Measurements from ENCODE around the gene TTI1. TPM values are rescaled to one million over a fixed set of nuclear protein-coding genes. Genes with fewer than 3 reads are reported as not detected.
A peak's percentile ranks its signal among the peaks of the same experiment; 100 is the strongest.

Gene TTI1
- 15.1 and 15.7 TPM in 2 replicates for total RNA-seq
- 12.6 and 15.1 TPM in 2 replicates for polyA plus RNA-seq

DNA sequence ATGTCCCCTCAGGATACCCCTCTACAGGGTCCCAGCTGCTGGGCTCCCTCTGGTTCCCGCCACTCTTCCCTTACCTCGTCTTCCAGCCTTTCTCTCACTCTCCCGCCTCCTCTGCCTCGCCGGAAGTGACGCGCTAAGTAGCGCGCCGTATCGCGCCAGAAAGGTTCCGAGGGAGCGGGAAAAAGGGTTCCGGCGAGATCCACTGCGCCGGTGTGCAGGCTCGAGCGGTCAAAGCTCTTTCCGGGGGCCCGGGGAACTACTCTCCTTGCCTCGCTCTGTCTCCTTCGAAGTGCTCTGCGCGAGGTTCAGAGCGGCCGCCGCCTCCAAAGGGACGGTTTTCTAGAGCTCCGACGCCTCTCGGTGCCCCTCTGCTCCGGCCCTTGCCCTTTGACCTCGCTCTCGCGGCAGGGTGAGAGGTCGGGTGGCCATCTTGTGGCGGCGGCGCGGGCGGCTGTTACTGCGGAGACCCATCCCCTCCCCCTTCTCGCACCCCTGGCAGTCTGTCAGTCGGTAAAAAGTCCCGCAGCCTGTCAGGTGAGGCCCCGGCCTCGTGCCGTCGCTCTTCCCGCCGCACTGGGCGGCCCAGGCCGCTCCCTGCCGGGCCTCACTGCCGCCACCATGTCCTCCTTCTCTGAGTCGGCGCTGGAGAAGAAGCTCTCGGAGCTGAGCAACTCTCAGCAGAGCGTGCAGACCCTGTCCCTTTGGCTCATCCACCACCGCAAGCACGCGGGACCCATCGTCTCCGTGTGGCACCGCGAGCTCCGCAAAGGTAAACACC lies at the start of gene TTI1, which contains the start of gene RPRD1B:
Gene TTI1 (minus strand): TSS at position 127 of the 778 bp plus-strand sequence. CDS start 19,640 bp downstream, outside the sequence.
Gene RPRD1B (plus strand): TSS at position 417 of the 778 bp plus-strand sequence. CDS start 202 bp downstream, at position 619.
- Histone ChIP-seq H2AFZ (peak within 1 kb of the TSS; percentile 86), H3K4me2 (peak within 1 kb of the TSS; percentile 88)

DNA sequence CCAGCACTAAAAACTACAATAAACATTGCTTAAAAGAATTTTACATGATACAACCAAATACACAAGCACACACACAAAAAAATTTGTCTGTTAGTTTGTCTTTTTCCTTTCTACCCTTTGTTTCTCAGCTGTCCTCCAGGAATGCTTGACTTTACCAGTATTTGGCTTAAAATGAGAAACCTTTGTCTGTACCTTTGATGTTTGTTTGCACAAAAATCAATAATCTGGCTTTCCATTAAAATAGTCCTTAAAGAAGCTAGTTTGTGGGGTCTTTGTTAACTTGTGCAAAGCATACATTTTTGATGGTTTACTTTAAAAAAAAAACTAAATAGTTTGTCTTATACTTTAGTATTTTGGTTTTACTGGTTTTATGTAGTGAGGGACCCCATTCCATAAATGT lies 49.6 kb upstream of the TTI1 start:
- no peaks in the 10 kb centered on the region for H3K9me3 ChIP-seq (ENCODE audit: low read depth)
- no peaks in the 10 kb centered on the region for H3K27me3 ChIP-seq
- peaks cover 54% of the 10 kb centered on the region for H3K79me2 ChIP-seq
- H3K27ac ChIP-seq: peak overlapping the region; percentile 87
- no peaks in the 10 kb centered on the region for H4K20me1 ChIP-seq (ENCODE audit: insufficient read depth, poor library complexity, severe bottlenecking)
- H2AFZ ChIP-seq: no peak overlapping the region
- no peak for DNase-seq (ENCODE audit: low spot score)
- H3K4me1 ChIP-seq (ENCODE audit: insufficient read depth): peaks cover 23% of the 10 kb centered on the region
- peaks cover 7% of the 10 kb centered on the region for H3K36me3 ChIP-seq (replicated peaks; ENCODE audit: insufficient read depth, low read depth)
- H3K9me2 ChIP-seq (replicated peaks; ENCODE audit: insufficient read depth): no peaks in the 10 kb centered on the region
- no peak overlapping the region for H3K4me2 ChIP-seq
- H3K4me3 ChIP-seq: no peak overlapping the region
- no peak for TF ChIP-seq EZH2phosphoT487 (IDR thresholded peaks at IDR 0.05; ENCODE audit: low read depth, severe bottlenecking, unreplicated experiment)
- TF ChIP-seq, protein P1, sequence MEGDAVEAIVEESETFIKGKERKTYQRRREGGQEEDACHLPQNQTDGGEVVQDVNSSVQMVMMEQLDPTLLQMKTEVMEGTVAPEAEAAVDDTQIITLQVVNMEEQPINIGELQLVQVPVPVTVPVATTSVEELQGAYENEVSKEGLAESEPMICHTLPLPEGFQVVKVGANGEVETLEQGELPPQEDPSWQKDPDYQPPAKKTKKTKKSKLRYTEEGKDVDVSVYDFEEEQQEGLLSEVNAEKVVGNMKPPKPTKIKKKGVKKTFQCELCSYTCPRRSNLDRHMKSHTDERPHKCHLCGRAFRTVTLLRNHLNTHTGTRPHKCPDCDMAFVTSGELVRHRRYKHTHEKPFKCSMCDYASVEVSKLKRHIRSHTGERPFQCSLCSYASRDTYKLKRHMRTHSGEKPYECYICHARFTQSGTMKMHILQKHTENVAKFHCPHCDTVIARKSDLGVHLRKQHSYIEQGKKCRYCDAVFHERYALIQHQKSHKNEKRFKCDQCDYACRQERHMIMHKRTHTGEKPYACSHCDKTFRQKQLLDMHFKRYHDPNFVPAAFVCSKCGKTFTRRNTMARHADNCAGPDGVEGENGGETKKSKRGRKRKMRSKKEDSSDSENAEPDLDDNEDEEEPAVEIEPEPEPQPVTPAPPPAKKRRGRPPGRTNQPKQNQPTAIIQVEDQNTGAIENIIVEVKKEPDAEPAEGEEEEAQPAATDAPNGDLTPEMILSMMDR (IDR thresholded peaks at IDR 0.05; ENCODE audit: poor library complexity): no peak
- TF ChIP-seq EZH2 (IDR thresholded peaks at IDR 0.05; ENCODE audit: borderline replicate concordance): no peak

More for the DNA sequence above, at the start of gene TTI1, which contains the start of gene RPRD1B:
- H3K27ac ChIP-seq: peak within 1 kb of the TSS; percentile 98
- 1% methylated on average over 62 of the region's 69 CpGs for WGBS (ENCODE audit: low lambda C conversion rate, missing lambda C conversion rate)
- DNase-seq (ENCODE audit: low spot score): peak; percentile 93
- peaks cover 93% of the 10 kb centered on the region for H3K79me2 ChIP-seq
- peaks cover 33% of the 10 kb centered on the region for H3K4me1 ChIP-seq (ENCODE audit: insufficient read depth)
- H3K27me3 ChIP-seq: no peaks in the 10 kb centered on the region
- TF ChIP-seq, protein P1 (IDR thresholded peaks at IDR 0.05; ENCODE audit: poor library complexity): no peak
- TF ChIP-seq EZH2 (IDR thresholded peaks at IDR 0.05; ENCODE audit: borderline replicate concordance): no peak
- TF ChIP-seq EZH2phosphoT487 (IDR thresholded peaks at IDR 0.05; ENCODE audit: low read depth, severe bottlenecking, unreplicated experiment): no peak
- H3K9me2 ChIP-seq (replicated peaks; ENCODE audit: insufficient read depth): no peaks in the 10 kb centered on the region
- H3K9me3 ChIP-seq (ENCODE audit: low read depth): no peaks in the 10 kb centered on the region
- peaks cover 3% of the 10 kb centered on the region for H4K20me1 ChIP-seq (ENCODE audit: insufficient read depth, poor library complexity, severe bottlenecking)
- H3K36me3 ChIP-seq (replicated peaks; ENCODE audit: insufficient read depth, low read depth): no peaks in the 10 kb centered on the region
- peak within 1 kb of the TSS; percentile 78 for H3K4me3 ChIP-seq

DNA sequence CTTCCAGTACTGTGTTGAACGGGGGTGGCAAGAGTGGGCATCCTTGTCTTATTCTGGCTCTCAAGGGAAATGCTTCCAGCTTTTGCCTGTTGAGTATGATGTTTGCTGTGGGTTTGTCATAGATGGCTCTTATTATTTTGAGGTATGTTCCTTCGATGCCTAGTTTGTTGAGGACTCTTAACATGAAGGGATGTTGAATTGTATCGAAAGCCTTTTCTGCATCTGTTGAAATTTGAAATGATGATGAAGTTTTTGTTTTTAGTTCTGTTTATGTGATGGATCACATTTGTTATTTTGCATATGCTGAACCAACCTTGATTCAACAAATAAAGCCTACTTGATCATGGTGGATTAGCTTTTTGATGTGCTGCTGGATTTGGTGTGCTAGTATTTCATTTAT lies 48.3 kb upstream of the TTI1 start:
- WGBS (ENCODE audit: low lambda C conversion rate, missing lambda C conversion rate): 90% methylated on average over 3 of the region's 3 CpGs
- DNase-seq (ENCODE audit: low spot score): no peak
- Histone ChIP-seq H3K4me1 (ENCODE audit: insufficient read depth) (peaks cover 24% of the 10 kb centered on the region), H3K27ac (no peak overlapping the region), H3K4me2 (no peak overlapping the region), H3K36me3 (replicated peaks; ENCODE audit: insufficient read depth, low read depth) (peaks cover 7% of the 10 kb centered on the region), H3K9me3 (ENCODE audit: low read depth) (no peaks in the 10 kb centered on the region), H3K4me3 (no peak overlapping the region), H2AFZ (no peak overlapping the region), H4K20me1 (ENCODE audit: insufficient read depth, poor library complexity, severe bottlenecking) (no peaks in the 10 kb centered on the region), H3K27me3 (no peaks in the 10 kb centered on the region), H3K79me2 (peaks cover 61% of the 10 kb centered on the region), H3K9me2 (replicated peaks; ENCODE audit: insufficient read depth) (no peaks in the 10 kb centered on the region)
- TF ChIP-seq, protein P1 (IDR thresholded peaks at IDR 0.05; ENCODE audit: poor library complexity): no peak
- TF ChIP-seq EZH2phosphoT487 (IDR thresholded peaks at IDR 0.05; ENCODE audit: low read depth, severe bottlenecking, unreplicated experiment) (no peak), EZH2 (IDR thresholded peaks at IDR 0.05; ENCODE audit: borderline replicate concordance) (no peak)

All from hepatocyte (in vitro differentiated cells).